Neural progenitor cell (in vitro differentiated cells): Measurements from ENCODE around the gene NUMB.

Experiments
- CTCF ChIP-seq: fragments of 200-600 bp; sonication (generic); IDR thresholded peaks from 2 replicates; pipeline ENCODE4 v1.5.1; 2017; ENCODE audit warnings: antibody characterized with exemption, mild to moderate bottlenecking
- EZH2phosphoT487 ChIP-seq: fragments of 200-600 bp; sonication (generic); IDR thresholded peaks from 2 replicates; pipeline ENCODE4 v1.6.1; 2017; ENCODE audit warnings: antibody characterized with exemption

- TF ChIP-seq CTCF (no peak), EZH2phosphoT487 (no peak)
Measured at GRCh38 chr14:73238941-73239340, 219.4 kb downstream of the NUMB start.
